K562 (cell line): ENCODE results near the gene CPZ. TPM values are rescaled to one million over a fixed set of nuclear protein-coding genes. Genes with fewer than 3 reads are reported as not detected.

ENCODE experiments used
- ATAC-seq: fragments of 200-7000 bp; cut with Tn5 transposase; 3 replicates; pipeline ENCODE4 v1.9.1; 2020; ENCODE audit warnings: moderate library complexity
- BruUV-seq: library from RNA; stranded (reverse); fragments of 400-500 nt; replicated peaks from 2 replicates; lab custom pipeline; 2021; lab: Mats Ljungman, UMichigan
- CTCF ChIA-PET: fragments of 300-600 bp; formaldehyde crosslinking; extraction: SDS; loops from one replicate; lab custom pipeline; 2021; ENCODE audit warnings: low intra/inter-chr PET ratio; lab: Yijun Ruan, JAX
- POLR2A ChIA-PET: fragments of 300-600, 350-650 bp; sonication (Branson Sonifier 250); formaldehyde crosslinking; extraction: SDS; loops from one replicate; lab custom pipeline; 2021; ENCODE audit warnings: antibody characterized with exemption, inconsistent platforms; lab: Yijun Ruan, JAX
- DNase-seq, 4 experiments: peaks; one replicate each; pipeline versions ENCODE4 v3.0.0 to v3.0.0-alpha.2; 2011 to 2018; ENCODE audit warnings: low spot score in 3 of 4, mixed read lengths in 3 of 4; ENCODE audit errors: extremely low read depth in 1 of 4
- FAIRE-seq: peaks from 2 replicates; lab custom pipeline; 2011; peaks lifted over from hg19 to GRCh38; lab: Jason Lieb, UNC
- H2AFZ ChIP-seq: 2 replicates; pipeline ENCODE4 v1.6.0; 2011; ENCODE audit warnings: low read depth, low read length, control low read depth, inconsistent platforms
- H3K27ac ChIP-seq: fragments of 200-600 bp; 3 replicates; pipeline ENCODE4 v1.8.0; 2011; ENCODE audit warnings: low read depth, mild to moderate bottlenecking, control low read depth, inconsistent platforms, low read length, moderate library complexity, mixed read lengths; ENCODE audit errors: extremely low read depth
- H3K27me3 ChIP-seq, 2 experiments: fragments of 300-600 bp in 1 of 2; 2 replicates in 1 of 2; 3 replicates in 1 of 2; pipeline versions ENCODE4 v1.6.0 to v1.8.0; 2011; ENCODE audit warnings: inconsistent platforms in 2 of 2, low read length in 2 of 2, mild to moderate bottlenecking in 1 of 2, mixed read lengths in 1 of 2, moderate library complexity in 1 of 2; ENCODE audit not compliant: control insufficient read depth in 2 of 2, insufficient read depth in 2 of 2
- H3K36me3 ChIP-seq: fragments of 300-600 bp; 3 replicates; pipeline ENCODE4 v1.8.0; 2011; ENCODE audit warnings: mild to moderate bottlenecking, low read length, inconsistent platforms; ENCODE audit not compliant: control insufficient read depth, insufficient read depth
- H3K4me1 ChIP-seq, 2 experiments: fragments of 200-600 bp in 1 of 2; replicated peaks in 1 of 2; 2 replicates in 1 of 2; 3 replicates in 1 of 2; pipeline versions ENCODE4 v1.5.1 to v1.8.0; 2011; ENCODE audit warnings: inconsistent platforms in 2 of 2, low read length in 2 of 2, mild to moderate bottlenecking in 1 of 2, mixed read lengths in 1 of 2, moderate library complexity in 1 of 2; ENCODE audit not compliant: control insufficient read depth in 2 of 2, insufficient read depth in 2 of 2
- H3K4me2 ChIP-seq: 2 replicates; pipeline ENCODE4 v1.6.1; 2011; ENCODE audit warnings: low read length, control low read depth, inconsistent platforms, mixed read lengths; ENCODE audit not compliant: insufficient read depth
- H3K4me3 ChIP-seq: fragments of 200-600 bp; sonication (generic), shearing (Covaris generic); 2 replicates; pipeline ENCODE4 v1.5.1; 2016; ENCODE audit warnings: control low read depth, inconsistent platforms
- H3K79me2 ChIP-seq: fragments of 200-600 bp; 3 replicates; pipeline ENCODE4 v1.8.0; 2011; ENCODE audit warnings: low read length, inconsistent platforms; ENCODE audit not compliant: control insufficient read depth, insufficient read depth
- H3K9ac ChIP-seq, 2 experiments: 2 replicates each; pipeline versions ENCODE4 v1.6.0 to v1.6.1; 2011; ENCODE audit warnings: low read depth in 2 of 2, low read length in 2 of 2, control low read depth in 1 of 2, inconsistent platforms in 1 of 2, mild to moderate bottlenecking in 1 of 2, mixed read lengths in 1 of 2; ENCODE audit not compliant: insufficient read depth in 1 of 2
- H3K9me1 ChIP-seq: one replicate; pipeline ENCODE4 v1.6.0; 2011; ENCODE audit warnings: inconsistent platforms, mild to moderate bottlenecking, low read length, moderate library complexity; ENCODE audit not compliant: control insufficient read depth, insufficient read depth
- H3K9me3 ChIP-seq: replicated peaks from 2 replicates; pipeline ENCODE4 v1.5.1; 2011; ENCODE audit warnings: low read depth, low read length, inconsistent platforms; ENCODE audit not compliant: control insufficient read depth, insufficient read depth
- H4K20me1 ChIP-seq: replicated peaks from 2 replicates; pipeline ENCODE4 v1.6.1; 2011; ENCODE audit warnings: low read length, inconsistent platforms, mixed read lengths; ENCODE audit not compliant: control insufficient read depth, insufficient read depth
- L3MBTL2 ChIP-seq: fragments of 450-650 bp; IDR thresholded peaks from 2 replicates; pipeline ENCODE4 v1.6.1; 2016; ENCODE audit warnings: mild to moderate bottlenecking, moderate library complexity
- NFRKB ChIP-seq: fragments of 450-650 bp; IDR thresholded peaks from 2 replicates; pipeline ENCODE4 v1.6.1; 2016; ENCODE audit warnings: low read depth
- NR2C2 ChIP-seq, 2 experiments: fragments of 200-800 bp in 1 of 2; sonication (Bioruptor generic) in 1 of 2; sonication (generic) in 1 of 2; formaldehyde crosslinking in 1 of 2; IDR thresholded peaks; 2 replicates each; pipeline versions ENCODE4 v1.6.1 to v1.8.0; 2016 to 2022; ENCODE audit warnings: mild to moderate bottlenecking in 1 of 2, missing compliant biosample characterization in 1 of 2, missing genetic modification characterization in 1 of 2, missing genetic modification reagents in 1 of 2
- RBFOX2 ChIP-seq: fragments of 200-400 bp; formaldehyde crosslinking; IDR thresholded peaks from 2 replicates; pipeline ENCODE4 v1.6.1; 2017; ENCODE audit warnings: low read depth, mild to moderate bottlenecking, low read length, moderate library complexity
- ZNF76 ChIP-seq: fragments of 250-450 bp; sonication (Bioruptor Pico); IDR thresholded peaks from 2 replicates; pipeline ENCODE4 v1.4.0; 2020; ENCODE audit warnings: mild to moderate bottlenecking, moderate library complexity, borderline replicate concordance
- WGBS: fragments of 100-300 bp; shearing (Covaris generic); methylation state at CpG from one replicate; pipeline ENCODE4 v1.1.6; 2016; ENCODE audit warnings: low coverage, mixed read lengths; ENCODE audit not compliant: insufficient coverage; ENCODE audit errors: missing lambda C conversion rate; 5-methylcytosine and 5-hydroxymethylcytosine counted together
- in situ Hi-C: fragments of 300-500 bp; cut with MboI; formaldehyde crosslinking; loops from 4 replicates; pipeline ENCODE4 v1.15.0; 2018; ENCODE audit warnings: inconsistent platforms, mixed read lengths
- intact Hi-C: fragments of 100-400 bp; cut with micrococcal nuclease; formaldehyde crosslinking; loops from 2 replicates; pipeline ENCODE4 v1.14.2; 2022
- polyA plus RNA-seq, 8 experiments: library from polyadenylated mRNA; depleted of rRNA in 4 of 8; stranded (reverse) in 5 of 8; unstranded in 3 of 8; fragments of >200 nt; fragmentation: Nextera tagmentation in 2 of 8; fragmentation: Illumina TruSeq in 1 of 8; extraction: Ambion mirVana in 2 of 8; extraction: Trizol in 1 of 8; gene quantifications; 2 replicates each; pipeline versions ENCODE4 v1.2.1 to v1.2.3, GENCODE V29; 2011 to 2014; ENCODE audit warnings: inconsistent platforms in 1 of 8, missing spikeins in 1 of 8
- total RNA-seq, 7 experiments: library from RNA; depleted of rRNA in 6 of 7; stranded (reverse); fragments of >200 nt in 6 of 7; fragmentation: Illumina TruSeq in 2 of 7; extraction: Trizol in 2 of 7; gene quantifications; 2 replicates each; pipeline versions ENCODE4 v1.2.1 to v1.2.3, GENCODE V29; 2011 to 2021; ENCODE audit warnings: low replicate concordance in 1 of 7
- TF ChIP-seq, protein P1 (sequence below), 2 experiments: IDR thresholded peaks; 2 replicates each; pipeline ENCODE4 v1.6.1; 2012; ENCODE audit warnings: improper control_type of control experiment in 2 of 2, low read depth in 2 of 2, low read length in 2 of 2, borderline replicate concordance in 1 of 2

CPZ gene
- total and polyA plus RNA-seq, 9 of the 15 experiments (the other 6 are each of a cell fraction or from before 2014, with no cell fraction given), result 0.06 to 2.2 (median 1.2) TPM; not detected in 1

DNA sequence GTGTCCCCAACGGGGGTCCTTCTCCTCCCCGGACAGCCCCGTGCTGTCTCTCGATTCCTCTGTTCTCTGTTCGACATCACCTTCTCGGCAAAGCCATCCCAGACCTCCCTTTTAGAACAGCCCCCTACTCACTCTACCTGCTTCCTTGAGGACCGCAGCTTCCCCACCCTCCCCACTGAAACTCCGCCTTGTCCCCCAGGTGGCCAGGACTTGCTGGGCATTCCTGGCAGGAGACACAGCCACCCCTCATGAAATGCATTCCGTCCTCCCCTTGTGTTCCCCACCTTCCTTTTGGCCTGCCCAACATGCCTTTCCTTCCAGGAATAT, 47.2 kb upstream of the CPZ start (continued):
- TF ChIP-seq, protein P1, sequence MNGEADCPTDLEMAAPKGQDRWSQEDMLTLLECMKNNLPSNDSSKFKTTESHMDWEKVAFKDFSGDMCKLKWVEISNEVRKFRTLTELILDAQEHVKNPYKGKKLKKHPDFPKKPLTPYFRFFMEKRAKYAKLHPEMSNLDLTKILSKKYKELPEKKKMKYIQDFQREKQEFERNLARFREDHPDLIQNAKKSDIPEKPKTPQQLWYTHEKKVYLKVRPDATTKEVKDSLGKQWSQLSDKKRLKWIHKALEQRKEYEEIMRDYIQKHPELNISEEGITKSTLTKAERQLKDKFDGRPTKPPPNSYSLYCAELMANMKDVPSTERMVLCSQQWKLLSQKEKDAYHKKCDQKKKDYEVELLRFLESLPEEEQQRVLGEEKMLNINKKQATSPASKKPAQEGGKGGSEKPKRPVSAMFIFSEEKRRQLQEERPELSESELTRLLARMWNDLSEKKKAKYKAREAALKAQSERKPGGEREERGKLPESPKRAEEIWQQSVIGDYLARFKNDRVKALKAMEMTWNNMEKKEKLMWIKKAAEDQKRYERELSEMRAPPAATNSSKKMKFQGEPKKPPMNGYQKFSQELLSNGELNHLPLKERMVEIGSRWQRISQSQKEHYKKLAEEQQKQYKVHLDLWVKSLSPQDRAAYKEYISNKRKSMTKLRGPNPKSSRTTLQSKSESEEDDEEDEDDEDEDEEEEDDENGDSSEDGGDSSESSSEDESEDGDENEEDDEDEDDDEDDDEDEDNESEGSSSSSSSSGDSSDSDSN (IDR thresholded peaks at IDR 0.05; ENCODE audit: borderline replicate concordance in 1 of 2, low read depth in 2 of 2, low read length in 2 of 2), result no peak
- TF ChIP-seq NR2C2 (CRISPR knock-in tag; IDR thresholded peaks at IDR 0.05) (no peak), NR2C2 (tag; IDR thresholded peaks at IDR 0.05) (no peak), L3MBTL2 (no peak)

DNA sequence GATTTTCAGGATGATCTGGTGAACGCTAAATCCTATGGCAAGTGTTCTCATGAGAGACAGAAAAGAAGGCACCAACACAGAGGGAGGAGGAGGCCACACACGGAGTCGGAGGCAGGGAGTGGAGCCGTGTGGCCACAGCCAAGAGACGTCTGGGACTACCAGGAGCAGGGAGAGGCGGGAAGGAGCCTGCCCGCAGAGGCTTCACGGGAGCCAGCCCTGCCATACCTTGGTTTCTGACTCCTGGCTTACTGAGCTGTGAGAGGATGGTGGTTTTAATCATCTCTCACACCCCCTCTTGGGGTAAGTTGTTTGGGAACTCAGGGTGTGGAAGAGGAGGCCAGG, 45.8 kb upstream of the CPZ start:
- peak overlapping the region; percentile 54 to 68; a peak in 2 of 4 replicates for H3K9ac ChIP-seq
- no peak; the same call in 2 of the 3 replicates for ATAC-seq
- H3K36me3 ChIP-seq, result no peaks in the 10 kb centered on the region
- intact Hi-C loops (loop anchor here (1.0 to 2.0 kb wide), 4 partner anchors 48 to 304 kb away; no protein-coding TSS in a partner anchor), in situ Hi-C loops (no loop called here)
- H4K20me1 ChIP-seq, result no peaks in the 10 kb centered on the region
- DNase-seq, result no peak
- H3K27ac ChIP-seq, result peak overlapping the region; percentile 78
- peaks cover 36 to 39% of the 10 kb centered on the region in 2 experiments for H3K4me1 ChIP-seq
- no peaks in the 10 kb centered on the region for H3K9me3 ChIP-seq
- 55% methylated on average over 7 of the region's 8 CpGs for WGBS
- no TSS peak for BruUV-seq
- ChIA-PET CTCF (interaction anchor here (1.6 kb wide), 1 partner anchor 78 kb away, joined by 8 read pairs; no protein-coding TSS in a partner anchor), POLR2A (interaction anchor here (0.6 to 2.1 kb wide), 7 partner anchors 8 to 1391 kb away, joined by 3 to 9 read pairs (median 5); no protein-coding TSS in a partner anchor)
- H2AFZ ChIP-seq, result peak overlapping the region; percentile 91
- FAIRE-seq, result no peak
- H3K79me2 ChIP-seq, result no peaks in the 10 kb centered on the region
- H3K4me3 ChIP-seq, result no peak overlapping the region
- no peaks in the 10 kb centered on the region for H3K9me1 ChIP-seq
- H3K4me2 ChIP-seq, result peak overlapping the region; percentile 74; the same call in 1 of the 2 replicates
- H3K27me3 ChIP-seq, result no peaks in the 10 kb centered on the region
- TF ChIP-seq NFRKB (peak; percentile 70; the same call in 1 of the 2 replicates), RBFOX2 (peak; percentile 18; the same call in 1 of the 2 replicates), ZNF76 (CRISPR knock-in tag) (0 out of 2 replicates have a peak, but pooled peaks have one; percentile 48)
